NCI-H1694 (cell line): ENCODE results near the gene CARS2.
"Not testable (repeated sequence)": the region's sequence is repeated elsewhere in the genome, so short reads cannot be mapped to it uniquely, and the experiment has no call there.

ENCODE experiments used
- DNase-seq: peaks from one replicate; lab custom pipeline; 2025; lab: John Stamatoyannopoulos, UW

The CARS2 gene, protein sequence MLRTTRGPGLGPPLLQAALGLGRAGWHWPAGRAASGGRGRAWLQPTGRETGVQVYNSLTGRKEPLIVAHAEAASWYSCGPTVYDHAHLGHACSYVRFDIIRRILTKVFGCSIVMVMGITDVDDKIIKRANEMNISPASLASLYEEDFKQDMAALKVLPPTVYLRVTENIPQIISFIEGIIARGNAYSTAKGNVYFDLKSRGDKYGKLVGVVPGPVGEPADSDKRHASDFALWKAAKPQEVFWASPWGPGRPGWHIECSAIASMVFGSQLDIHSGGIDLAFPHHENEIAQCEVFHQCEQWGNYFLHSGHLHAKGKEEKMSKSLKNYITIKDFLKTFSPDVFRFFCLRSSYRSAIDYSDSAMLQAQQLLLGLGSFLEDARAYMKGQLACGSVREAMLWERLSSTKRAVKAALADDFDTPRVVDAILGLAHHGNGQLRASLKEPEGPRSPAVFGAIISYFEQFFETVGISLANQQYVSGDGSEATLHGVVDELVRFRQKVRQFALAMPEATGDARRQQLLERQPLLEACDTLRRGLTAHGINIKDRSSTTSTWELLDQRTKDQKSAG

DNA sequence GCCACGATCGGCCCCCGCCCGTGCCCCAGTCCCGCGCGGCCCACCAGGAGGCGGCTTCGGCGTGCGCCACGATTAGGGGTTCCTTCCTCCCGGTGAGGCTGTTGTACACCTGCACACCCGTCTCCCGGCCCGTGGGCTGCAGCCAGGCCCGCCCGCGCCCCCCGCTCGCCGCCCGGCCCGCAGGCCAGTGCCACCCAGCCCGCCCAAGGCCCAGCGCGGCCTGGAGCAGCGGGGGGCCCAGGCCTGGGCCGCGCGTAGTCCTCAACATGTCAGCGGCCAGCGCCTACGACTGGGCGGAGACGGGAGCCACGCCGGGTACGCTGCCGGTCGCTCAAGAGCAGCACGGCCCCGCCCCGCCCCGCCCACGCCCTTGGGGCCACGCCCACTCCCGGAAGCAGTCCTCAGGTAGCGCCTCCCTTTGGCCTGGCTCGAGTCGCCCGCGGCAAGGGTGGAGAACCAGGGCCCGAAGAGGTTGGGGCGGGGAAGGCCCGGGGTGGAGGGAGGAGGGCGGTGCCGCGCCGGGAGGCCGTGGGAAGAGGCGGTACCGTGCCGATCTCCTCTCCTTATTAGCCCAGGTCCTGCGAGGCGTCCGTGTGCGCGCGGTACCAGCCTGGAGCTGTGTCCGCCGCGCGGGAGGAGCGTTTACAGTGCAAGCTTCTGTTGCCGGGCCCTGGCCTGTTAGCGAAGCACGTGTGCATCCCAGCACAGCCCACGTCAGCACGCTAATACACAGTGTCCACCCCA is at the start of gene CARS2:
Gene CARS2, minus strand, starts transcription at position 291 of the 744 bp plus-strand sequence. Its CDS starts 23 bp downstream, at position 268.
- peak; percentile 92 for DNase-seq

DNA sequence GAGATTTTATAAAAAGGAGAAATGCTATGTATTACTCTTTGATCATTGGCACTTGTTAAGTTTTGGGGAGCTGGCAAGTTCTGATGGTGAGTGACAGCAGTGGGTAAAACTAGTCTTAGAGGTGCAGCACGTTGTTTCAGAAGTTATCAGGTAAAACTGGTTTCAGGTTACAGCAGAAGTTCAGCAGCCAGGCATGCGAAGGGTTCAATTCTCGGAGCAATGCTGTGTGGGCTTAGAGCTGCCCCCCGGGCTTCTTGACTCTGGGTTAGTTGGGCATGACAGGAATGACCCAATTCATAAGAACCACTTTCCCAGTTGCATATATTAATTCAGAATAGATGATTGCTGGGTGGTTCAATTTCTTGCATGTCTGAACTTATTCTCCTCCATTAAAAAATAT is 42.4 kb upstream of the CARS2 start:
- no peak for DNase-seq

DNA sequence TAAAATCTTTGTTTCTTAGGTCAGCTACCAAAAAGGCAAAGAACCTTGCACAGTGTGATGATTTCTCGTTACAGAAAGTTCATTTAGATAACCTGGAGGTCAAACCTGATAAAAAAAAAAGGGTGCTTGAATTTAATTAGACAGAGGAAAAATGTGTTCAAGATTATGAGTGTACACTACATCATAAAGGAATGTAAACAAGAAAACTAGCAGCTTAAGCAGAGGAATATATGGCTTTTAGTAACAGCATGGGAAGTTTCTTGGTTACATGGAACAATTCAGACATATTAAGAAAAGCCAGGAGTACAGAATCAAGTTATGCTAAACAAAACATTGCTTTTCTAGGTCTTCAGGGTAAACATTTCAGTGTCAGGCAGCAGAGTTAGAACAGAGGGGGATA is 40.5 kb upstream of the CARS2 start:
- DNase-seq = no peak

DNA sequence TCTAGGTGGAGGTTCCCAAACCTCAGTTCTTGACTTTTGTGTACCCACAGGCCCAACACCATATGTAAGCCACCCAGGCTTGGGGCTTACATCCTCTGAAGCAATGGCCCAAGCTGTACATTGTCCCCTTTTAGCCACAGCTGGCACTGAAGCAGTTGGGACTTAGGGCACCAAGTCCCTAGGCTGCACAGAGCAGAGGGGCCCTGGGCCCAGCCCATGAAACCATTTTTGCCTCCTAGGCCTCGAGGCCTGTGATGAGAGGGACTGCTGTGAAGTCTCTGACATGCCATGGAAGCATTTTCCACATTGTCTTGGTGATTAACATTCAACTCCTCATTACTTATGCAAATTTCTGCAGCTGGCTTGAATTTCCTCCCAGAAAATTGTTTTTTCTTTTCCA is 37.8 kb upstream of the CARS2 start:
- no peak for DNase-seq

DNA sequence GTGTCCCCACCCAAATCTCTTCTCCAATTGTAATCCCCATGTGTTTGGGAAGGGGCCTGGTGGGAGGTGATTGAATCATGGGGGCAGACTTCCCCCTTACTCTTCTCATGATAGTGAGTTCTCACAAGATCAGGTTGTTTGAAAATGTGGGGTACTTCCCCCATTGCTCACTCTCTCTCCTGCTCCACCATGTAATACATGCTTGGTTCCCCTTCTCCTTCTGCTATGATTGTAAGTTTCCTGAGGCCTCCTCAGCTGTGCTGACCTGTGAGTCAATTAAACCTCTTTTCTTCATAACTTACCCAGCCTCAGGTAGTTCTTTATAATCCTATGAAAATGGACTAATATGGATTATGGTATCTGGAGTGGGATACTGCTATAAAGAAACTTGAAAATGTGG is 31.6 kb upstream of the CARS2 start:
- no peak for DNase-seq

DNA sequence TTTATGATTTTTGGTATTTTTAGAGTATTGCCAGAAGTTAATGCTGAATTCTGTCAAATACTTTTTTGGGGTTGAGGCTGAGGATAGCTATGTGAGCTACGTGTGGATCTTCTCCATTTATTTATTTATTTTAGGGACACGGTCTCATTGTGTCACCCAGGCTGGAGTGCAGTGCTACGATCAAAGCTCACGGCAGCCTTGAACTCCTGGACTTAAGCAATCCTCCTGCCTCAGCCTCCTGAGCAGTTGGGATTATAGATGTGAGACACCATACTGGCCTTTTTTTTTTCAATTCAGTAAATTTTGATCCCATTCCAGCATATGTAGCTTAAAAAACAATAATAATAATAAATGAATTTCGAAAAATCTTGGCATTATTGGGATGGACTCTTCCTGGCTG is 28.6 kb upstream of the CARS2 start:
- no peak for DNase-seq

DNA sequence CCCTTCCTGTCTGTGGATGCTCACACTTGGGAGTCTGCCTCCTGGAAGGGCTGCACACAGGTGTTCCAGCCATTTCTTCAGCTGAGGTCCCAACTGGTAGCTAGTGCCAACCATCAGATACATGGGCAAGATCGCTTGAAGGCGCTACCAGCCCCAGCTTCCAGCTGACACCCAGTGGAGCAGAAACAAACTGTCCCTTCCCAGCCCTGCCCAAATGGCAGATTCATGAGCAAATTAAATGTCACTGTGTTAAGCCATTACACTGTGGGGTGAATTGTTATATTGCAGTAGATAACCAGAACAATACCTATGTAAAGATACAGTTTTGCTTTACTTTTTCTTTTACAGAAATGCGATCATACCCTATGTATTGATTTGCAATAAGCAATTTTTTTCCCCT is 25.2 kb upstream of the CARS2 start:
- DNase-seq = no peak

DNA sequence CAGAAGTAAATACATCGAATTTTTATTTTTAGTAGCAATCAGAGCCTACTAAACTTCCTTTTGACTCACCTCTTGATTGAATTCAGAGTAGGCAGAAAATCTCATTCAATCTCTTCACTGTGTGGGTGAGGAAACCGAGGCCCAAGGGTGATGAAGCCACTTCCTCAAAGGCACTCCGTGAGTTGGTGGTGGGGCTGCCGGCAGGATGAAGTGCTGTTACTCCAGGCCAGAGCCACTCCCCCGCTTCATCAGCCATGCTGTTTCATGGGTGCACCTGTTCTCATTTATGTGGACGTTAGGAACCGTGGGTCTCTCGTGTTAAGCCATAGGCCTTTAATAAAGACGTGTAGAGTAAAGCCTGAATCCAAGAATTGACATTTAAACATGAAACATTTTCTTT is 20.8 kb upstream of the CARS2 start:
- DNase-seq = no peak

DNA sequence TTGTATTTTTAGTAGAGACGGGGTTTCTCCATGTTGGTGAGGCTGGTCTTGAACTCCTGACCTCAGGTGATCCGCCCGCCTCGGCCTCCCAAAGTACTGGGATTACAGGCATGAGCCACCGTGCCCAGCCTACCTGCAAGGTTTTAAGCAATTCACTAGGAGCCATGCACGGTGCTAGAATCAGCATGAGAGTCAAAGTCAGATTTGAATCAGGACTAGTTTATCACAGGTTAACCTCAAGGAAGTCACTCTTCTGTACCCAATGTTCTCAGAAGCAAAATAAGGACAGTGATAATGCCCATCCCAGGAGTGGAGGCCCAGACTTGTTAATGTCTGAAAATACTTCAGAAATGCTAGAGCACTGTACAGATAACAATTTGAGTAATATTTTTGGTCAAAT is 20.2 kb upstream of the CARS2 start:
- DNase-seq = not testable (repeated sequence)

DNA sequence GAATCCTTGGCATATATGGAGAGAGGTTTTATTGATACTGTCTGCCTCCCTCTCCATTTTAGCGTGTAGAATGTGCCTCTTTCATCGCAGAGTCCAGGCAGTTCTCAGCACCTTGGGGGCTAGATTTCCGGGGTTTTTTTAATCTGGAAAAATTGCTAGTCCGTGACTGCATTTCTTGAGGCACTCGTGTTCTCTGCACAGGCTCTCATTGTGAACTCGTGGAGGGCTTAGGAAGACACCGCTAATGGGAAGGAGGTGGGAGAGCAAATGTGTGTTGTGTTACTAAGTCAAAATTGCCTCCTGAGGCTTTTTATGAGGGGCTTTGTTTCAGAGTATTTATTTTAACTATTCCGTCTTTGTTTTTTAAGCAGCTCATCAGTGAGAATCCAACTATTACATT is 17.7 kb upstream of the CARS2 start:
- no peak for DNase-seq

DNA sequence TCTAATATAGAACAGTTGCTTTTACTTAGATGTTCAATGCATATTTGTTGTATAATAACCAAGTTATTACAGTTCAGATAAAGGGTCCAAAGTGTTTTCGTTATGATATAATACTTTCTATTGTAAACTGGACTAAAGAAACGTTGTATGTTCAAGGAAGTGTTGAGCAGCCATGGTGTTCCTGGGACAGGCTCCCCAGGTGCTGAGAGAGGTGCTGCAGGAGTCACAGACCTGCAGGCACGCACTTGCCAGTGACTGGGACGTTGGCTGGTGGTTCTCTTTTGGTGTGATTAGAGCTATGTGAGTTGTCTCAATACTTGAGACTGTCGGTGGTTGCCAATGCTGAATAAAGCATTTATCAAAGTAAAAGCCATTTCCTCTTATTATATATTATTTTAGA is 17.1 kb upstream of the CARS2 start:
- no peak for DNase-seq

DNA sequence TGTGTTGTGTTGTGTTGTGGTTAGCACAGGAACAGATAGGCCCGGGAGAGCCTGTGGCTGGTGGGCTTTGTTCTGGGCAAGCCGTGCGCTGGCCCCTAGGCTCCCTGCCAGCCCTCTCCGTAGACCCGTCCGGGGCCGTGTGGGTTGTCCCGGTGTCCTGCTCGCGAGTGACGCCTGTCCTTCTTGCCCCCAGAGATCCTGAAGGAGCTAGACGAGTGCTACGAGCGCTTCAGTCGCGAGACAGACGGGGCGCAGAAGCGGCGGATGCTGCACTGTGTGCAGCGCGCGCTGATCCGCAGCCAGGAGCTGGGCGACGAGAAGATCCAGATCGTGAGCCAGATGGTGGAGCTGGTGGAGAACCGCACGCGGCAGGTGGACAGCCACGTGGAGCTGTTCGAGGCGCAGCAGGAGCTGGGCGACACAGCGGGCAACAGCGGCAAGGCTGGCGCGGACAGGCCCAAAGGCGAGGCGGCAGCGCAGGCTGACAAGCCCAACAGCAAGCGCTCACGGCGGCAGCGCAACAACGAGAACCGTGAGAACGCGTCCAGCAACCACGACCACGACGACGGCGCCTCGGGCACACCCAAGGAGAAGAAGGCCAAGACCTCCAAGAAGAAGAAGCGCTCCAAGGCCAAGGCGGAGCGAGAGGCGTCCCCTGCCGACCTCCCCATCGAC is 13.3 kb upstream of the CARS2 start:
- no peak for DNase-seq

DNA sequence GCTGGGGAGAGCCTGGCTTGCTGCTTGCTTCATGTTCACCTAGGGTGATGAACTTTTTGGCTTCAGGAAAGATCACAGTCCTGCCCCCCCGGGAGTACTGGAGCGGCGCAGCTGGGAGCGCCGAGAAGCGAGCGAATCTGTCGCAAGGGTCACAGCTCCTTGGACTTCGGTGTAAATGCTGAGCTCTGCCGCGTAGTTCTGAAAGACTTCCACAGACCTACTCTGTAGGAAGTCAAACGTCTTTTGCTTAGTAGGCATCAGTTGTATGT is 10.3 kb upstream of the CARS2 start:
- no peak for DNase-seq

DNA sequence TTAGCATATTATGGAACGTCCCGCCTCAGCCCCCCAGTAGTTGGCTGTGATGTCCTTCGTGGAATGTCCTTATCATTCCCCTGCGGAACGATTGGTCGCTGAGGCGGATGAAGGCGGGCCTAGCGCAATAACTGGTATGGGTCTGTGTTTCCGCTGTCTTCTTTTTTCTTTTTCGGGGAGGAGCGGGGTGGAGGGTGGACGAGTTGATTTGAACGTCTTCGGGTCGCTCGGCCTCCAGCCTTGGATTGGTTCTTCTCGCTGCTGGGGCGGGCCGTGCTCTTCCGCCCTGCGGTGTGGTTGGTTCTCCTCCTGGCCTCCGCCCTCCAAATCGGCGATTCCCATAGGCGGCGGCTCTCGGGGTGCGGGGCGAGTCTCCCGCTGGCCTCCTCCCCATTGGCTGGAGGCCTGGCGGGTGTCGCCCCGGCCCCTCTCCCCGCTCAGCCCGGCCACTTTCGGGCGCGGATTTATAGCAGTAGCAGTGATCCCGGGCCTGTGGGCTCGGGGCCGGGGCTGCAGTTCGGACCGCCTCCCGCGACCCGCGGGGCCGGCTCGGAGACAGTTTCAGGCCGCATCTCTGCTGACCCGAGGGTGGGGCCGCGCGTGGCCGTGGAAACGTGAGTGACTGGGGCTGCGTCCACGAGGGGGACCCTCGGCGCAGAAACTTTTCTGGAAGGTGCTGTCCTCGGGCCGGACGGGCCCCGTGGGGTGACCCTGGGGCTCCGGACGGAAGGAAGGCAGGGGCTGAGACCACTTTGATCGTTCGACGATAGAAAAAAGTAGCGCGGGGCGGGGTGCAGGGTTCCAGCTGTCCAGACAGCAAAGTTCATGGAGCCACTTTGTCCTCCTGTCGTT is 9.7 kb upstream of the CARS2 start:
- DNase-seq = peak; percentile 99

DNA sequence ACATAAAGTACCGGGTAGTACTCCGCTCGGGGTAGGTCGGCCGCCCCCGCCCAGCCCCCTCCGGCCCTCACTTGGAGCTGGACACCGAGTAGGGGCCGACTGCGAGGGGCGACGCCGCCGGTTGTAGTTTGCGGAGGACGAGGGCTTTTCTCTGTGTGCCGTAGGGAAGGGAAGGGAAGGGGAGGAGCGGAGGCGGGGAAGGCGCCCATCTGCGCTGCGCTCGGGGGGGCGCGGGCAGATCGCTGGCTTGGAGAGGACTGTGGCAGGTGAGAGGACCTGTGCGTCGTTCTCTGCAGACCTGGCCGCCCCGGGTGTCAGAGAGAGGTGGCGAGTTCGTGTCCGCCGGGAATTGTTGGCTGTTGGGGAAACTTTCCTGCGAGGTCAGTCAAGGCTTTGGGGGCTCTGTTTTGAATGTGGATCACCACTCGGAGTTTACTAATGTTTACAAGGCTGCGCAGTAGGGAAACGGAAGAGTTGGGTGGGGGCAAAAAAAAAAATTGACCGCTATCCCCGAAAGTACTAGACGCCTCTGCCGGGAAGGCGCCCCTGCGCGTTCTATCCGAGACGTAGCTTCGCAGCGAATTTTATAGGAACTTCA is 9.0 kb upstream of the CARS2 start:
- DNase-seq = no peak

DNA sequence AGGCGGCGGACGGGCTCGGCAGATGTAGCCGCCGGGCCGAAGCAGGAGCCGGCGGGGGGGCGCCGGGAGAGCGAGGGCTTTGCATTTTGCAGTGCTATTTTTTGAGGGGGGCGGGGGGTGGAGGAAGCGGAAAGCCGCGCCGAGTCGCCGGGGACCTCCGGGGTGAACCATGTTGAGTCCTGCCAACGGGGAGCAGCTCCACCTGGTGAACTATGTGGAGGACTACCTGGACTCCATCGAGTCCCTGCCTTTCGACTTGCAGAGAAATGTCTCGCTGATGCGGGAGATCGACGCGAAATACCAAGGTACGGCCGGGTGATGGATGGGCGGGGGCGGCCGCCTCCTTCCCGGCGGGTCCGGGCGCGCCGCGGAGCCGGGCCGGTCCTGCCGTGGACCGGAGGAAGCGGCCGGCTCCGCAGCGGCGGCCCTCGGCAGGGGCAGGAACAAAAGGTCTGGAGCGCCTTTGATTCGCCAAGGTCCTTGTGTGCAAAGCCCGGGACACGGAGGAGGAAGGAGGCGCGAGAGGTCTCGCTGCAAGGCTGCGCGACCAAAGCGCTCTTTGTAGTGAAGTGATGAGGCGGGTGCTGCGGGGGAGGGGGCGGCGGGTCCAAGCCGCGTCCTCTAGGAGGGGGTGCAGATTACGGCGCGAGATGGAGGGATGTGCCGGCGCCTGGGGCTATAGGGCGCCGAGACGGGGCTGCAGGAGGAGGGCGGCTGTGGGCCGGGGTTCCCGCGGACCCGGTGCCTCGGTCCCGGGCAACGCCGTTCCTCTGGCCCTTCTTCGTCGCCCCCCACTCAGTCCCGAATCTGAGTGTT is 8.3 kb upstream of the CARS2 start:
- DNase-seq = no peak

DNA sequence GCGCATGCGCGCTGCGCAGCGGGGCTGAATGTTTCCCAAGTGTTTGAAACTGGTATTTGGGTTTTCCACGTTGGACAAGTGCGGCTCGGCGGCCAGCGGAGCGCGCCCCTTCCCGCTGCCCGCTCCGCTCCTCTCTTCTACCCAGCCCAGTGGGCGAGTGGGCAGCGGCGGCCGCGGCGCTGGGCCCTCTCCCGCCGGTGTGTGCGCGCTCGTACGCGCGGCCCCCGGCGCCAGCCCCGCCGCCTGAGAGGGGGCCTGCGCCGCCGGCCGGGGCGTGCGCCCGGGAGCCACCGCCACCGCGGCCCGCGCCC is 7.7 kb upstream of the CARS2 start, which contains the start of gene ING1:
Gene ING1, plus strand, starts transcription at position 59 of the 311 bp plus-strand sequence. CDS start 450 bp downstream, outside the sequence.
- DNase-seq = no peak

DNA sequence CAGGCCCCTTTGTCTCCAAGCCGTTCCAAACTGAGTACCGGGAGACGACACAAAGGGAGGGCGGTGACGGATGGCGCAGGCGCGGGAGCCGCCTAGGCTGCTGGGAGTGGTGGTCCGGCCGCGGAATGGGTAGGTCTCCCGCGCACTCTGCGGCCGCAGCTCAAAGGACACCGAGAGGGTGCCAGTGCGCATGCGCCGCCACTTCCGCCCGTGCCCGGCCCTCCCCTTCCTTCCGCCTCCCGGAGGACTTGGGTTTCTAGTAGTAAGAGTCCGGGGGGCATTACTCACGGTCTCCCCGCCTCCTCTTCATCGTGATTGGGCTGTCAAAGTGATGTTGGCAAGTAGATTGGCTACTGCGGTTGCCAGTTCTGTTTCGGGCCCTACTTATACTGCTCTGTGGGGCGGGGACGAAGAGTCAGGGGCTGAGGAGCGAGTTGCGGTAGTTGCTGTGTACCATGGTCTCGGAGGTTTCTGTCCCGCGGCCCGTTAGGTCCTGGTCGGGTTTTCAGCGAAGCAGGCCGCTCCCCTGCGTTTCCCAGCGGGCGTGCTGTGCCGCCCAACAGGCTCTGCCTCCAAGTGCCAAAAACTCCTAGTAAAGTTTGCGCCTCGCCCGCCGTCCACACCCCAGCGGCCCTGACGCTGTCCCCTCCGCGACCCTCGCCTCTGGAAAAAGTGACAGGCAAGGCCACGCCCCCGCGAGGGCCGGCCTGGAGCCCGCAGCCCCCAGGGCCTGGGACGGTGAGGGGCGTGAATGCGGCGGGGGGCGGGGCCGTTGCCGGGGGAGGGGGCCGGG is 7.1 kb upstream of the CARS2 start:
- peak; percentile 99 for DNase-seq

DNA sequence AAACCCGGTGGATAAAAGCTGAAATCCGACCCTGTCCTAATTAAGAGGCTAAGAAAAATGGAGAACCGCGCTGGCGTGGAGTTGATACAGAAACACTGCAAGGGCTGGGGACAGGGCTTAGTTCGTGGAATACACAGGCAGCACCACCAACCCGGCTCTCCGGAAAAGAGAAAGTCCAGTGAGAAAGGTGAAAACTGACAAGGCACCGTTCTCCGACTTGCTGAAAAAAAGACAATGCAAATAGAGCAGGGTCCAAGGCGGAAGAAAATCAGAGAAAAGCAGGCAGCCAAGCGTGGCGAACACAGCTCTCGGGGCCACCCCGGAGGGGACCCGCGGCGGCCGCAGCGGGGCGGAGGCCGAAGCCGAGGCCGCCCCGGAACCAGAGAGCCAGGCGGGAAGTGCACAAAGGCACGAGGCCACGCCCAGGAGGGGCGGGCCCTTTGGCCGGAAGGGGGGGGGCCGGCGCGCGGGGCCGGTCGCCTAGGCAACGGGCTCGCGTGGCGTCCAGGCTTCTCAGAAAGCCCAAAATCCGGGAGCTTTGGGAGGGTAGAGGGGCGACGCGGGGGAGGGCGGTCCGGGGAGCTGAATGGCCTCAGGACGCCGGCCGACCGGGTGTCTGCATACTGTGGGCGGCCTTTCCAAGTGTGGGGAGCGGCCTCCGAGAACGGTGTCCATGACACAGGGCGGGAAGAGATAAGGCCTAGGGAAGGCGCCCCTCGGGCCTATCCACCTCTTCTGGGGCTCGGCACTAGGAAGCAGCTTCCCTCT is 6.3 kb upstream of the CARS2 start:
- DNase-seq = peak; percentile 66
